ENCODE measurements around the gene IGFL3.

IGFL3 gene

GRCh38 chr19:46144756-46145155 lies 20.3 kb upstream of the IGFL3 start:
- TF ChIP-seq EZH2phosphoT487 (IDR thresholded peaks at IDR 0.05; ENCODE audit: borderline replicate concordance, low read length) = no peak
- no peak for TF ChIP-seq CTCF (IDR thresholded peaks at IDR 0.05; ENCODE audit: low read depth, low read length, poor library complexity, severe bottlenecking)
- H3K4me2 ChIP-seq (ENCODE audit: low read length) = no peak overlapping the region

GRCh38 chr19:46142294-46142693 lies 17.8 kb upstream of the IGFL3 start:
- Histone ChIP-seq H3K4me3 (ENCODE audit: low read length) (no peak overlapping the region), H3K9me2 (replicated peaks; ENCODE audit: control insufficient read depth, low read length) (no peaks in the 10 kb centered on the region), H3K36me3 (ENCODE audit: control insufficient read depth, low read length) (no peaks in the 10 kb centered on the region), H3K9me3 (ENCODE audit: control insufficient read depth, insufficient read depth, low read length) (no peaks in the 10 kb centered on the region), H3K79me2 (ENCODE audit: control insufficient read depth, low read length) (no peaks in the 10 kb centered on the region), H3K4me2 (ENCODE audit: low read length) (no peak overlapping the region), H3K27ac (ENCODE audit: low read depth, low read length) (no peak overlapping the region), H3K4me1 (ENCODE audit: control insufficient read depth, low read length) (no peaks in the 10 kb centered on the region), H3F3A (ENCODE audit: control insufficient read depth, insufficient read depth) (no peaks in the 10 kb centered on the region), H4K20me1 (ENCODE audit: control insufficient read depth, insufficient read depth, low read depth, low read length) (no peaks in the 10 kb centered on the region), H3K27me3 (ENCODE audit: control insufficient read depth, low read length) (peaks cover 19% of the 10 kb centered on the region)
- TF ChIP-seq CTCF (IDR thresholded peaks at IDR 0.05; ENCODE audit: low read depth, low read length, poor library complexity, severe bottlenecking) (no peak), EZH2phosphoT487 (IDR thresholded peaks at IDR 0.05; ENCODE audit: borderline replicate concordance, low read length) (no peak)

More at GRCh38 chr19:46144756-46145155, 20.3 kb upstream of the IGFL3 start:
- no peaks in the 10 kb centered on the region for H3K4me1 ChIP-seq (ENCODE audit: control insufficient read depth, low read length)
- H3K9me2 ChIP-seq (replicated peaks; ENCODE audit: control insufficient read depth, low read length) = no peaks in the 10 kb centered on the region
- no peak overlapping the region for H3K27ac ChIP-seq (ENCODE audit: low read depth, low read length)
- H4K20me1 ChIP-seq (ENCODE audit: control insufficient read depth, insufficient read depth, low read depth, low read length) = no peaks in the 10 kb centered on the region
- H3K4me3 ChIP-seq (ENCODE audit: low read length) = no peak overlapping the region
- no peaks in the 10 kb centered on the region for H3F3A ChIP-seq (ENCODE audit: control insufficient read depth, insufficient read depth)
- H3K9me3 ChIP-seq (ENCODE audit: control insufficient read depth, insufficient read depth, low read length) = no peaks in the 10 kb centered on the region
- H3K79me2 ChIP-seq (ENCODE audit: control insufficient read depth, low read length) = no peaks in the 10 kb centered on the region
- no peaks in the 10 kb centered on the region for H3K36me3 ChIP-seq (ENCODE audit: control insufficient read depth, low read length)
- peaks cover 23% of the 10 kb centered on the region for H3K27me3 ChIP-seq (ENCODE audit: control insufficient read depth, low read length)

GRCh38 chr19:46141421-46141820 lies 16.9 kb upstream of the IGFL3 start:
- TF ChIP-seq EZH2phosphoT487 (IDR thresholded peaks at IDR 0.05; ENCODE audit: borderline replicate concordance, low read length) (no peak), CTCF (IDR thresholded peaks at IDR 0.05; ENCODE audit: low read depth, low read length, poor library complexity, severe bottlenecking) (no peak)
- H3K27ac ChIP-seq (ENCODE audit: low read depth, low read length) = no peak overlapping the region
- no peaks in the 10 kb centered on the region for H3K9me3 ChIP-seq (ENCODE audit: control insufficient read depth, insufficient read depth, low read length)
- H3F3A ChIP-seq (ENCODE audit: control insufficient read depth, insufficient read depth) = no peaks in the 10 kb centered on the region
- H3K4me2 ChIP-seq (ENCODE audit: low read length) = no peak overlapping the region
- no peaks in the 10 kb centered on the region for H3K79me2 ChIP-seq (ENCODE audit: control insufficient read depth, low read length)
- no peak overlapping the region for H3K4me3 ChIP-seq (ENCODE audit: low read length)
- no peaks in the 10 kb centered on the region for H3K4me1 ChIP-seq (ENCODE audit: control insufficient read depth, low read length)
- no peaks in the 10 kb centered on the region for H3K36me3 ChIP-seq (ENCODE audit: control insufficient read depth, low read length)
- H3K9me2 ChIP-seq (replicated peaks; ENCODE audit: control insufficient read depth, low read length) = no peaks in the 10 kb centered on the region
- H4K20me1 ChIP-seq (ENCODE audit: control insufficient read depth, insufficient read depth, low read depth, low read length) = no peaks in the 10 kb centered on the region
- H3K27me3 ChIP-seq (ENCODE audit: control insufficient read depth, low read length) = peaks cover 12% of the 10 kb centered on the region
